Right lobe of liver (tissue), 6 donors: Measurements from ENCODE around the gene ZNF385A. TPM values are rescaled to one million over a fixed set of nuclear protein-coding genes. Genes with fewer than 3 reads are reported as not detected.

Experiments used
- ATAC-seq, 4 donors: fragments of 200-7000 bp; cut with Tn5 transposase; one replicate each; pipeline ENCODE4 v1.9.1; 2020; ENCODE audit warnings: mild to moderate bottlenecking in 4 of 4, moderate library complexity in 4 of 4
- DNase-seq, 3 donors: peaks; one replicate each; pipeline ENCODE4 v3.0.0-alpha.2; 2020
- H3K27ac ChIP-seq, 3 donors: fragments of 200-600 bp; one replicate each; pipeline ENCODE4 v1.8.0; 2022
- H3K27me3 ChIP-seq, 2 donors: fragments of 200-600 bp; one replicate each; pipeline ENCODE4 v1.8.0; 2022
- H3K36me3 ChIP-seq, 4 donors: fragments of 200-600 bp; sonication (generic) in 1 of 4; one replicate each; pipeline versions ENCODE4 v1.5.1 to v1.8.0; 2017 to 2022; ENCODE audit warnings: control low read depth in 1 of 4
- H3K4me1 ChIP-seq, 4 donors: fragments of 200-600 bp; sonication (generic) in 1 of 4; one replicate each; pipeline versions ENCODE4 v1.5.1 to v1.8.0; 2017 to 2022; ENCODE audit warnings: control low read depth in 1 of 4
- H3K4me3 ChIP-seq, 3 donors: fragments of 200-600 bp; one replicate each; pipeline ENCODE4 v1.8.0; 2022
- H3K9me3 ChIP-seq, 4 donors: fragments of 200-600 bp; sonication (generic) in 1 of 4; one replicate each; pipeline versions ENCODE4 v1.5.1 to v1.8.0; 2017 to 2022; ENCODE audit warnings: control low read depth in 1 of 4
- POLR2A ChIP-seq: fragments of 450-650 bp; IDR thresholded peaks from one replicate; pipeline ENCODE4 v1.6.1; 2017; ENCODE audit warnings: antibody characterized with exemption, mild to moderate bottlenecking
- WGBS: methylation state at CpG from one replicate; pipeline ENCODE4 v1.1.6; 2018; ENCODE audit warnings: low coverage, low lambda C conversion rate; ENCODE audit not compliant: insufficient coverage; ENCODE audit errors: missing lambda C conversion rate; 5-methylcytosine and 5-hydroxymethylcytosine counted together
- intact Hi-C, 2 donors: fragments of 100-400 bp; cut with DNase I; formaldehyde crosslinking; loops; one replicate each; pipeline versions ENCODE4 v1.11.2 to v1.14.1; 2022
- total RNA-seq, 6 experiments: library from RNA; depleted of rRNA in 2 of 6; stranded (reverse); fragments of >200 nt in 2 of 6; fragmentation: NEBNext Ultra II Directional in 3 of 6; extraction: Animal tissue kit (Norgen Biotek cat#: 25700) in 3 of 6; gene quantifications; one replicate each; pipeline versions ENCODE4 v1.1.0 to v1.2.4, GENCODE V29; 2016 to 2023
- TF ChIP-seq, protein P1 (sequence below), 4 donors: fragments of 200-600 bp in 3 of 4; fragments of 450-650 bp in 1 of 4; IDR thresholded peaks; one replicate each; pipeline versions ENCODE4 v1.5.1 to v1.8.0; 2016 to 2022; ENCODE audit warnings: antibody characterized with exemption in 4 of 4, mild to moderate bottlenecking in 2 of 4
- donor health status: DM: no; HTN: yes; CAD: no.
- donor health status: DM: no; HTN: no; CAD: no.
- donor health status: DM: no; HTN: no; CAD: no.
- donor health status: DM: no; HTN: yes; CAD: no.
- donor health status: DM: no; HTN: yes; CAD: no.

The ZNF385A gene
- total RNA-seq, 6 experiments from 2014 or later: 2.4 to 9.3 (median 3.7) TPM

DNA sequence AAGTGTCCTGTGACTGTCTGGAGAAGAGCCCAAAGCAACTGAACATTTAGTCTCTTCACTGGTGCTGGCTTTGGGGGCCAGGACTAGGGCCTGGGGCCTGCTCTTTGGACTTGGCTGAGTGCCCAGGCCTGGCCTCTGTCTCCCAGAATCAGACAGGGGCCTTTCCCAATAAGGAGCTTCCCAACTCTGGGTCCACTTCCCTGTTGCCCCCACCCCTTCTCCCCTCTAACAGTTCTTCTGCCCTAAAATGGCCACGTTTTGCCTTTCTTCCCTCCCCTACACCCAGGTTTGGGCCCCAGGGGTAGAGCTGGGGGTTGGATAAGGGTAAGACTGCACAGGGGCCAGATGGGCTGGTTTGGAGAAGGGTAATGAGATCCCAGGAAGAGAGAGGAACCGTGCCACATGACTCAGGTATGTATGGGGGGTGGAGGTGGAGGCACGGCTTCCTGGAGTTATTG, 44.5 kb upstream of the ZNF385A start:
- H3K27ac ChIP-seq: peak overlapping the region in 1 of 3 donors; percentile 31
- WGBS: 50% methylated on average over 3 of the region's 3 CpGs
- no peaks in the 10 kb centered on the region for H3K9me3 ChIP-seq
- DNase-seq (no peak), ATAC-seq (peak in 3 of 4 donors; percentile 20 to 67 (median 59))
- H3K27me3 ChIP-seq: no peaks in the 10 kb centered on the region
- no peaks in the 10 kb centered on the region for H3K36me3 ChIP-seq
- intact Hi-C loops: no loop called here
- no peak overlapping the region for H3K4me3 ChIP-seq
- TF ChIP-seq POLR2A: no peak
- TF ChIP-seq, protein P1, sequence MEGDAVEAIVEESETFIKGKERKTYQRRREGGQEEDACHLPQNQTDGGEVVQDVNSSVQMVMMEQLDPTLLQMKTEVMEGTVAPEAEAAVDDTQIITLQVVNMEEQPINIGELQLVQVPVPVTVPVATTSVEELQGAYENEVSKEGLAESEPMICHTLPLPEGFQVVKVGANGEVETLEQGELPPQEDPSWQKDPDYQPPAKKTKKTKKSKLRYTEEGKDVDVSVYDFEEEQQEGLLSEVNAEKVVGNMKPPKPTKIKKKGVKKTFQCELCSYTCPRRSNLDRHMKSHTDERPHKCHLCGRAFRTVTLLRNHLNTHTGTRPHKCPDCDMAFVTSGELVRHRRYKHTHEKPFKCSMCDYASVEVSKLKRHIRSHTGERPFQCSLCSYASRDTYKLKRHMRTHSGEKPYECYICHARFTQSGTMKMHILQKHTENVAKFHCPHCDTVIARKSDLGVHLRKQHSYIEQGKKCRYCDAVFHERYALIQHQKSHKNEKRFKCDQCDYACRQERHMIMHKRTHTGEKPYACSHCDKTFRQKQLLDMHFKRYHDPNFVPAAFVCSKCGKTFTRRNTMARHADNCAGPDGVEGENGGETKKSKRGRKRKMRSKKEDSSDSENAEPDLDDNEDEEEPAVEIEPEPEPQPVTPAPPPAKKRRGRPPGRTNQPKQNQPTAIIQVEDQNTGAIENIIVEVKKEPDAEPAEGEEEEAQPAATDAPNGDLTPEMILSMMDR (IDR thresholded peaks at IDR 0.05): no peak
- H3K4me1 ChIP-seq: peaks cover 0 to 21% (median 9%) of the 10 kb centered on the region in 4 donors

DNA sequence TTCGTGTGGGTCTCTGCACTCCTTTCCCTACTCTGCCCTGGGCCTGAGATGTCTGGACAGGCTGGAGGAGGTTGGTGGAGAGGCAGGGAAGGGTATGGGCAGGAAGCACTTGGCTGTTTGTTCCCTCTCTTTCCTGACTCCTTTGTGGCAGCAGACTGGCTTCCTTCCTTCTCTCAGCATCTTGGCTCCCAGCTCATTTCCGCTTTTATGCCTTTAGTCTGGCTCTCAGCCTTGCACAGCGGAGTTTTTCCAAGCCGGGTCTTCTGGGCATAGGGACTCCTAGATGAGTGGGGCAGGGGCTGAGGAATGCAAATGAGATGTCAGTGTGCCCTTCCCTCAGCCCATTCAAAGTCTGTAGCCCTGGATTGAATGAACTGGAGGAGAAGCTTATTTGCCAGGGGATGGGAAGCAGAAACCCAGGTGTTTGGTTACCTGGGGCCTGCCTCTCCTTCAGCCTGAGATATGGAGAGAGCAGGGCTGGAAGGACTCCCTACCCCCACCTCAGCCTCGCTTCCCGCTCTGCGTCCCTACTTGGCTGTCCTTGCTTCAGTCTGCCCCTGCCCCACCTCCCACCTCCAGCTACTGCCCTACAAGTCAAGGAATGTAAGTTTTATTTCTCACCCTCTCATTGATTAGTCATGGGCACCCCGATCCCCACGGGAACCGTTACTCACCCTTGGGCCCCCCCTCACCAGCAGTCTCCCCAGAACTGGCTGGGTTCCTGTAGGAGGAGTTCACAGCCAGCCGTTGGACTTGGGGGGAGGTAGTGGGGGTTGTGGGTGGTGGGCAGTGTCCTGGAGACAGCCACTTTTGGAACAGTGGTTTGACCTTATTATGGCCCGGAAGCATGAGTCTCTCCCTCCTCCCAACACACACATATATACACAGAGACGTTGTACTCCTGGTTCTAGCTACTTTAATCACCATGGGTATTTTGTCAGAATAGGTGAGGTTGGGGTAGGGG, 43.8 kb upstream of the ZNF385A start:
- Histone ChIP-seq H3K27ac (peak overlapping the region in 1 of 3 donors; percentile 31), H3K9me3 (no peaks in the 10 kb centered on the region), H3K36me3 (no peaks in the 10 kb centered on the region), H3K4me3 (no peak overlapping the region), H3K27me3 (no peaks in the 10 kb centered on the region), H3K4me1 (peaks cover 0 to 21% (median 9%) of the 10 kb centered on the region in 4 donors)
- 40% methylated on average over 9 of the region's 13 CpGs for WGBS
- TF ChIP-seq POLR2A: no peak
- TF ChIP-seq, protein P1 (IDR thresholded peaks at IDR 0.05): no peak
- DNase-seq (no peak), ATAC-seq (peak; percentile 4 to 61 (median 46))
- intact Hi-C loops: no loop called here

DNA sequence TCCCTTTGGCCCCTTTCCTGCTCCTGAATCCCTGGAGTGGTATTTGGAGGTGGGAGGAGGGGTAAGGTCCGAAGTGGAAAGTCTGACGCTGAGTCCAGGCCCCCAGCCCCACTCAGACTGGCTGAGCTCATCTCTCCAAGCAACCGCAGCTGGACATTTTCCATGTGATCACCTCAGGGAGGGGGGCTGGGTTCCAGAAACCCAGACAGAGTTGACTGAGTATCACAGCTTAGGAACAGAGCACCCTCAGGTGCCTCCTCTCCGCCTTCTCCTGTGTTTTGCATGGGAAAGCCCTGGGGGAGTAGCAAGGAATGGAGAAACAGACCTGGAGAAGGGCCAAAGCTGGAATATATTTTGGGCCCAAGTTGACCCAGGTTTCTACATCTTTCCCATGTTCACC, 42.6 kb upstream of the ZNF385A start:
- TF ChIP-seq, protein P1 (IDR thresholded peaks at IDR 0.05): no peak
- TF ChIP-seq POLR2A: no peak
- Histone ChIP-seq H3K9me3 (no peaks in the 10 kb centered on the region), H3K4me3 (no peak overlapping the region), H3K27me3 (no peaks in the 10 kb centered on the region), H3K4me1 (peaks cover 0 to 20% (median 8%) of the 10 kb centered on the region in 4 donors), H3K36me3 (no peaks in the 10 kb centered on the region), H3K27ac (no peak overlapping the region)
- intact Hi-C loops: no loop called here
- WGBS: 70% methylated on average over 2 of the region's 4 CpGs
- no peak for DNase-seq
- ATAC-seq: no peak

DNA sequence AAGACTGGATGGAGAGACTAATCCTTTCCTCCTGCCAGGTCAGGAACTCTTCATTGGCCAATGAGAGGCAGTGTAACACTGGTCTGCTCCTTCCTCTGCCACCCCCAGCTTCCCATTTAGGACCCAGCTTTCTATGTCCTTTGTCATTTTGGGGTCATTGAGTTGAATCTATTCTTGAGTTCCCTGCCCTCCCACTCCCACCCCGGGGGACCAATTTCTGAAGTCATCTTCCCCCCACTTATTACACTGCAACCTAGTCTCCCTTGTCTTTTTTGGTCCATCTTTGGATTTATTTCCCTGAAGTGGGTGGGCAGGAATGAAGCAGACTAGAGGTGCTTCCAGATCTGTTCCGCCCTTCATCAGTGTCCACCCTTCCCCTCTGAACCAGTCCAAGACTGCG, 42.2 kb upstream of the ZNF385A start:
- no peak for DNase-seq
- intact Hi-C loops: no loop called here
- Histone ChIP-seq H3K4me1 (peaks cover 0 to 15% (median 5%) of the 10 kb centered on the region in 4 donors), H3K4me3 (no peak overlapping the region), H3K27me3 (no peaks in the 10 kb centered on the region), H3K9me3 (no peaks in the 10 kb centered on the region), H3K27ac (no peak overlapping the region), H3K36me3 (no peaks in the 10 kb centered on the region)
- 73% methylated on average over 3 of the region's 3 CpGs for whole genome bisulfite sequencing
- no peak for ATAC-seq
- TF ChIP-seq, protein P1 (IDR thresholded peaks at IDR 0.05): no peak
- TF ChIP-seq POLR2A: no peak
